GM18951 (cell line): ENCODE results near the gene IL10.
"Not testable (repeated sequence)": the region's sequence is repeated elsewhere in the genome, so short reads cannot be mapped to it uniquely, and the experiment has no call there.

Experiments used
- POLR2A ChIP-seq: IDR thresholded peaks from 4 replicates; pipeline ENCODE4 v1.6.1; 2011; ENCODE audit warnings: mild to moderate bottlenecking; ENCODE audit not compliant: insufficient read length, insufficient read depth; ENCODE audit errors: extremely low read depth
- in situ Hi-C: fragments of 300-500 bp; cut with MboI; formaldehyde crosslinking; loops from one replicate; pipeline ENCODE4 v1.12.0; 2022; ENCODE audit warnings: low sequenced_read_pairs, mixed read lengths, inconsistent platforms; ENCODE audit not compliant: unreplicated experiment

Gene IL10

DNA sequence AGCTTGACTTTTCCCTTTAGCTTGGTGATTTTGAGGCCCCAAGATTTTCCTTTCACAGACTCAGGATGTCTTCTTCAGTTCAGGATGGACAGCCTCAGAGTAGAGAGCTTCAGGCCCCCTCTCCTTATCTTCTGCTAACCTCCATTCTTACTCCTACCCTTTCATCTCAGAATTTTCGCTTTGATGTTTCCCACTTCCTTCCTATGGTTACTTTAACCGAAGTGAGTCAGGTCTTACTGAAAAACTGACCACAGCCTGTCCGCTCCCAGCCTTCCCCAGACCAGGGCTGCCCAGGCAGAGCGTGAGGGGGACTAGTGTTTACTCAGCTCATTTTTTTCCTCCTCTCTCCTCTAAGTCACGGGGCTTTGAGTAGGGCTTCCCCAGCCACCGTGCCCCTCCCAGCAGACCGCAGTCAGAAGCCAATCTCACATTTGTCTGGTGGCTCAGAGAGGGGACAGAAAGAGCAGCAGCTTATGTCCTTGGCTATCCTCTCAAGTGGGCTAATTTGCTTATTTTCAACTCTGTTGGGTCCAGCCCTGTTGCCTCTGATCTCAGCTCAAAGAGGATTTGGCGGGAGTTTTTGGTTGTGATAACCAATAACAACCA is 5.9 kb downstream of the IL10 start:
- TF ChIP-seq POLR2A: no peak

DNA sequence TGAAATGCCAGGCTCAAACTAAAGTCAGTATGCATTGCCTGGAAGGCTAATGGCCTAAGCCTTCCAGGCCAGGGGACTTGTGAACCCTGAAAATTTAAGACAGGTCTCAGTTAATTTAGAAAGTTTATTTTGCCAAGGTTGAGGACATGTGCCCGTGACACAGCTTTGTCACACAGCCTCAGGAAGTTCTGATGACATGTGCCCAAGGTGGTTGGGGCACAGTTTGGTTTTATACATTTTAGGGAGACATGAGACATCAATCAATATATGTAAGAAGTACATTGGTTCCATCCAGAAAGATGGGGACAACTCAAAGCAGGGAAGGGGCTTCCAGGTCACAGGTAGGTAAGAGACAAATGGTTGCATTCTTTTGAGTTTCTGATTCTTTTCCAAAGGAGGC is 6.5 kb downstream of the IL10 start:
- in situ Hi-C loops: not testable (repeated sequence)

More for the DNA sequence above, 5.9 kb downstream of the IL10 start:
- in situ Hi-C loops: no loop called here

DNA sequence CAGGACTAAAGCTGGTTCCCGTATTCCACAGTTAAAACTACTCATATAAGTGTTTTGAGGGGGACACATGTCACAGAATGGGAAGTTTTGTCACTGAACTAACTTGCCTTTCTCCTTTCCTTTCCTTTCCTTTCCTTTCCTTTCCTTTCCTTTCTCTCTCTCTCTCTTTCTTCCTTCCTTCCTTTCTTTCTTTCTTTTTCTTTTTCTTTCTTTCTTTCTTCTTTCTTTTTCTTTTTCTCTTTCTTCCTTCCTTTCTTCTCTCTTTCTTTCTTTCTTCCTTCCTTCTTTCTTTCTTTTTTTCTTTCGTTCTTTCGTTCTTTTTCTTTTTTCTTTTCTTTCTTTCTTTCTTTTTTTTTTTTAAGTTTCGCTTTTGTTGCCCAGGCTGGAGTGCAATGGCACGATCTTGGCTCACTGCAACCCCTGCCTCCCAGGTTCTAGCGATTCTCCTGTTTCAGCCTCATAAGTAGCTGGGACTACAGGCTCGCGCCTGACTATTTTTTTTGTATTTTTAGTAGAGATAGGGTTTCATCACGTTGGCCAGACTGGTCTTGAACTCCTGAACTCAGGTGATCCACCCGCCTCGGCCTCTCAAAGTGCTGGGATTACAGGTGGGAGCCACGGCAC is 9.4 kb downstream of the IL10 start:
- in situ Hi-C loops: not testable (repeated sequence)

DNA sequence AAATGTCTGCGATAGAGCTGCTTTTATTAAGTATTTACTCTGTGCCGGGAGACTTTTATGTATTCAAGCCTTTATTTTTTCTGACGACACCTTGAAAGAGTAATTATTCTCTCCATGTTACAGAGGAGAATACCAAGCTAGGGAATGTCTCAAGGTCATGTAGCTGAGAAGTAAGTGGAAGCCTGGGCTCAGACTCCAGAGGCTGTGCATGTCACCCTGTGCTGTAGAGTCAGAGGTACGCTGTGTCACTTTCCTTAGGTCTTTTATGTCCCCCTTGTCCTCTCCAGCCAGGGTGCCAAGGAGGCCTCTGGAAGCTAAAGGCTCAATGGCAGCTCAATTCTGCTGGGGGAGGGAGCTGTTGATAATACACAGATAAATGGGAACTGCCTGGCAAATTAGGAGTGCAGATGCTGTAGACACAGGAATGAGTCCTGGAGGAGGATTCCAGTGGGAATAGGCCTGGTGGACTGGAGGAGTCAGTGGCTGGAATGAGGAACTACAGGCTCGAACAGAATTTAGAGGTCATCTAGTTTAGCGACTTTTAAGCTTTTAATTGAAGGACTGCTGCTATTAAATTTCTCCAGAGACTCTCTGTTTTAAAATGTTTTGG is 11.0 kb downstream of the IL10 start:
- in situ Hi-C loops: no loop called here
- TF ChIP-seq POLR2A: no peak

DNA sequence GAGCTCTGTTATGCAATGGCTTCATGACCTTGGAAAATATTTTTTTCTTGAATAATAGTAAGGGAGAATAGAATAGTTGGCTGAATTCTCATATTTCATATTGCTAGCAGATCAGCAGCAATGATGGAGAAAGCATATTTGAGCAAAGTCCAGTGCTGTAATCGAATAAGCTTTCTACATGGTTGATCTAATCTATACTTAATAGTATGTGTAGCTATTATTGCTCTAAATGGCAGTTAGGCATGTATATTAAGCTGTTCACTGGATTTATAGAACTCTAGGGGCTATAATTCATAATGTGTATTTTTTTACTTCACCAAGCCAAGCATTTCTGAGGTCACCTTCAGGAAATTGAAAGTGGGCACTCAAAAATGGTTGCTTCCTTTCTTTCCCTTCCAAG is 11.7 kb downstream of the IL10 start:
- TF ChIP-seq POLR2A: no peak
- in situ Hi-C loops: no loop called here

DNA sequence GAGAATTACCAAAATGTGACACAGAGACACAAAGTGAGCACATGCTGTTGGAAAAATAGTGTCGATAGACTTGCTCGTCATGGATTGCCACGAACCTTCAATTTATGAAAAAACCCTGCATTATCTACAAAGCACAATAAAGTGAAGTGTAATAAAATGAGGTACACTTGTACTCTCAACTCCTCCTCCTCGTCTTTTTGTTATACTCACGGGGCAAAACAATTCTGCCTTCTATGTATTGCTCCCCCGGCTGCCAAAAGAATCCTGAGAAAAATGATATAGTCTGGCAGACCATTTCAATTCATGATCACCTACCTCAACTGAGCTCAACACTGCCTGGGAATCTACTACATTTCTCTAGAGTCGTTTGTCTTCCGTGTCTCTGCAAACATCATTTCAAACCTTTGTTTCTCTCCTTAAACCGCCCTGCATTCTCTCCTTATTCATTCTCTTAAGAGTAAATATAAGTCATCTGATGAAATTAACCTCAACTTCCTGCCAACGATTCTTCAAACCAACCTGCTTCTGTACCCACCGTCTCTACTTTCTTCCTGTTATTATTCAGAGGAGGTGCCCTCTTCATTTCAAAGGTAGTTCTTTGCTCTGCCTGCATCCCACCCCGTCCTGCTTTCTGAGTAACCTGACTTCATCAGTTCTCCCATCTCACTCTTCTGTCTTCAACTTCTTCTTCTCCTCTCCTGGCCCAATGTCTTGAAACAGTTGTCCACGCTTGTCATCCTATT is 14.6 kb downstream of the IL10 start:
- in situ Hi-C loops: no loop called here
- TF ChIP-seq POLR2A: no peak

DNA sequence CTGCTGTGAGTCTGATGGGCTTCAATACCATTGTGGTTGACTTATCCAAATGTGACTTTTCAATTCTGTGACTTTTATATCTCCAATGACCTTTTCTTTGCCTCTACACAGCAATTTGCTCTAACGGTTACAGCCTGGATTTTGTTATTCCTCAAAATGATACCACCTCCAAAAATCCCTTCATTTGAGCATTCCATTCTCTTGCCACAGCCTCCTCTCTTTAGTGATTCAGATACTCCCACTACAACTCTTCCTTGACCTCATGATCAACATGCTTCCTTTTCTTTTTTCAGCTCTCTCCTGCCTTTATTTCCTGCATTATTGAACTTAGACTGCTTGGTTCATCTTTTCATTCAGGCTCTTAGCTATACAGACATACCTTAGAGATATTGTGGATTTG is 18.3 kb downstream of the IL10 start:
- TF ChIP-seq POLR2A: no peak
- in situ Hi-C loops: no loop called here

DNA sequence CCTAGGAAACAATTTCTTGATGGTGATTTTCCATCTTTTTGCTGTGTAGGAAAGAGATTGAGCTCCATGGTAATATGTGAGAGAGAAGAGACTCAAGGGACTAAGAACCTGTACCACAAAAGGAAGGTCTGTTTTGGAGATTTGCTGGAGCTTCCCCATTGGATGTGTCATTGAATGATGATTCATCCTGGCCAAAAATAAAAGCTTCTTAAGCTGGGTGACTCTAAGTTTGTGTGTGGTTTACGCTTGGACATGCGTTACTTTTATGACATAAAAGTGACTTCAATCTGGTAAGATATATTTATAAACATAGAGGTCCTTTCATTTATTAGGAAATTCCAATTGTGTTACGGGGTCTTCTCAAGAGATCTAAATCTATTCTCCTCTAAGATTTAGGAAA is 19.2 kb downstream of the IL10 start:
- TF ChIP-seq POLR2A: no peak
- in situ Hi-C loops: no loop called here

DNA sequence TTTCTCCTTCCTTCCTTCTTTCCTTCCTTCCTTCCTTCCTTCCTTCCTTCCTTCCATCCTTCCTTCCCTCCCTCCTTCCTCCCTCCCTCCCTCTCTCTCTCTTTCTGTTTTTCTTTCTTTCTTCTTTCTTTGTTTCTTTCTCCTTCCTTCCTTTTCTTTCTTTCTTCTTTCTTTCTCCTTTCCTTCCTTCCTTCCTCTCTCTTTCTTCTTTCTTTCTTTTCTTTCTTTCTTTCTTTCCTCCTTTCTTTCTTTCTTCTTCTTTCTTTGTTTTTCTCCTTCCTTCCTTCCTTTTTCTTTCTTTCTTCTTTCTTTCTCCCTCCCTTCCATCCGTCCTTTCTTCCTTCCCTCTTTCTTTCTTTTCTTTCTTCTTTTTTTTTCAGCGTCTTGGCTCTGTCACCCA is 19.8 kb downstream of the IL10 start:
- in situ Hi-C loops: no loop called here
- TF ChIP-seq POLR2A: no peak

DNA sequence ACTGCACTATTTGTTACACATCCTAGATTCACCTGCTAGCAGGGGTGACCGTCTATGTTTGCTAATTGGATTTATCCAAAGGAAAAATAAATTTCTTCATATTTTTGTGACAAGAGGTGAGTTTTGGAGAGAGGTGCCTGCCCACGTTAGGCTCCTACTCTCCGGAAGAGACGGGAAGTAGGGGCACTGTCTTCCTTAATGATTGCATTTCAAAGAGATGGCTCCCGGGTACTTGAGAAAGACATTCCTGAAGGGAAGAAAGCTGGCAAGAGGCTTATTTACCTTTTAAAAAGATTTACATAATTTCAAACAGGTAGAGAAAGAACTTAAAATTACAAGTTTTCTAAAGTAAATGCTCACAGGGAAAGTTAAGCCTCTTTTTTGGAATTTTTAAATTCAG is 20.4 kb downstream of the IL10 start:
- no peak for TF ChIP-seq POLR2A
- in situ Hi-C loops: no loop called here

DNA sequence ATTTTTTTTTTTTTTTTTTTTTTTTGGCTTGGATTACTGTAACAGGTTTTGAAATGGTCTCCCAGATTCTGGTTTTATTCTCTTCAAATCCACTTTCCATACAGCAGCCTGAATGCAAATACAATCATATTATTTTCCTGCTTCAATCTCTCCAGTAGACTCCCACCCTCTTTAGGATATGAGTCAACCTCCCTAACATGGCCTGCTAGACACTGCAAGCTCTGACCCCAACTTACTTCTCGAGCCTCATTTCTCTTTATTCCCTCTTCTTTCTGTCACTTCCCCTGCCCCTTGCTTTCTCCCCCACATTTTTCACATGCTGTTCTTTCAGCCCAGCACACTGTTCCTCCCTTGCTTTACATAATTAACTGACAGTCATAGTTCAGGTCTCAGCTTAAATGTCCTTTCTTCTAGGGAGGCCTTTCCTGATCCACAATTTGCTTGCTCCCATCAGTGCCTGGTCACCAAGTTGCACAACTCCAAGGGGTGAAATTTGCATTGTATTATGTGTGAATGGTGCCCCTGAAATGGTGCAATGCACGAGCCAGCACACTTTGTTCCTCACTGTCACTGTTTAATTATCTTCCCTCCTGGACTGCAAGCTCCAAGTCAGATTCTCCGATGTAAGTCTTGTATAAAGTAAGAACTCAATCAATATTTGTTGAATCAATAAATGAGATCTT is 23.8 kb downstream of the IL10 start:
- no peak for TF ChIP-seq POLR2A
- in situ Hi-C loops: no loop called here

DNA sequence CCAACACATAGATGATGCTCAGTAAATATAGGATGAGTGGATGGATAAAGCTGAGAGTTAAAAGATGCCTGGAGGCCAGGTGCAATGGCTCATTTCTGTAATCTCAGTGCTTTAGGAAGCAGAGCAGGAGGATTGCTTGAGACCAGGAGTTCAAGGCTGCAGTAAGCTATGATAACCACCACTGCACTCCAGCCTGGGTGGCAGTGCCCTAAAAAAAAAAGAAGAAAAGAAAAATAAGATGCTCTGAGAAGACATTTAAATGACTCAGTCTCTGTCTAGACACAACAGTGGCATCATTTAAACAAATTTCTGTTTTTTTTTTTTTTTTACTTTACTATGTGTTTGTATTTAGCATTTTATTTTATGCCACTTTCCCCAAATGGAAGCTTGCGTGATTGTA is 27.0 kb downstream of the IL10 start:
- TF ChIP-seq POLR2A: no peak
- in situ Hi-C loops: no loop called here

DNA sequence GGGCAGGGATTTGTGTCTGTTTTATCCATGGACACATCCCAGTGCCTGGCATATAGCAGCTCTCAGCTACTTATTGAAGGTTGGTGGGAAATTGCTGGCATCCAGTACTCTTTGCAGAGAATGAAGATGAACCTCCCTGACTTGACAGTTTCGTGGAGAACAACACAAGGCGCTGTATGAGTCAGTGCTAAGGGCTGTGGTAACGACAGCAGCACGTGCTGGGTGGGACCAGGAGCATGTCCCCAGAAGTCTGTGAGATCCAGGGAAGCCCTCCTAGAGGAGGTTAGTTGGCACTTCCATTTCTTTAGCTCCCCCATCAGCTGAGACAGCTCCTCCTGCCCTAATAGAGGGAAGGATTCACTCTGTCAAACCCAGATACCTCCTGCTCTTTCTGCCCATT is 27.6 kb downstream of the IL10 start:
- TF ChIP-seq POLR2A: no peak
- in situ Hi-C loops: no loop called here

DNA sequence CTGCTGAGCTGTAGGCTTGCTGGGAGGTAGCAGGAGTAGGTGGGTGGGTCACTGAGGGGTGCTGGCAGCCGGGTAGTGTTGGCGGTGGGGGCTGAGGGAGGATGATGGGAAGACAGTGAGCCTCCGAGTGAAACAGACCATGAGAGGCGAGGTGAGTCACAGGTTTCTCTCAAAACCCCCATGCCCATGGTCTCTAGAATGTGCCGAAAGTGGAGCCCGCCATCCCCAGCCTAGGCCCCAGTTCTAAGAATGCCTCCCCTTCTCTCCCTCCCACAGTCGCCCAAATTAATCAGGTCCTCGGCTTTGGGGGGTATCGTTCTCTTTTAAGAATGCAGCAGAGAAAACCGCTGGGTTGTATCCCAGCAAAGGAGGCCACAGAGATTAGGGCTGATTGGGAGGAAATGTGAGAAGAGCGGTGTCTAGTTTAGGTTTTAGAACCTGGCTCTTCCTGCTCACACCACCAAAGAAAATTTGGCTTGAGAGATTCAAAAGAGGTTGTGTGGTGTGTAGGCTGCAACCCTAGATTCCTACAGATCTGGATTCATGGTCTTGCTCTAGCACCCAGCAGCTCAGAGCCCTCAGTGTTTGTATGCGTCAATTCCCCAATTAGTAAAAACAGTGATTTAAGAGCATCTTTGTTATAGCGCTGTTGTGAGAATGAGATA is 29.4 kb downstream of the IL10 start:
- TF ChIP-seq POLR2A: no peak
- in situ Hi-C loops: no loop called here
